ENCODE measurements around the gene AHDC1.

Gene AHDC1

GRCh38 chr1:27614043-27614624 lies 10.2 kb upstream of the AHDC1 start:
- no peak for DNase-seq (ENCODE audit: low read depth)

DNA sequence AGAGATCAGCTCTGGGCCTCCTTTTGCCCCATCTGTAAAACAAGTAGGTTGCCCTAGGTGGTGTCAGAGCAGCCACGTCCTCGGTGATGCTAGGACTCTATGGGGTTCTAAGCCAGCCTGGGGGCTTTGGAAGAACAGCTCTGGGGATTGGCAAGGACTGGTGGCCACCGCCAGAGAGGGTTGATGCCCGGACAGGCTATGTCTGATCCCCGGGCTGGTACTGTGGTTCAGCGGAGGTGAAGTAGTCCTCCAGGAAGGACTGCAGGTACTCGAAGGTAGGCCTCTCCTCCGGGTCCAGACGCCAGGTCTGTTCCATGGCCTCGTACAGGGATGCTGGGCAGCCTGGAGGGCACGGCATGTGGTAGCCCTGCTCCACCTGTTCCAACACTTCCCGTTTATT lies 8.8 kb upstream of the AHDC1 start:
- DNase-seq (ENCODE audit: low read depth): no peak

GRCh38 chr1:27611450-27611849 lies 7.5 kb upstream of the AHDC1 start:
- no peak for DNase-seq (ENCODE audit: low read depth)

DNA sequence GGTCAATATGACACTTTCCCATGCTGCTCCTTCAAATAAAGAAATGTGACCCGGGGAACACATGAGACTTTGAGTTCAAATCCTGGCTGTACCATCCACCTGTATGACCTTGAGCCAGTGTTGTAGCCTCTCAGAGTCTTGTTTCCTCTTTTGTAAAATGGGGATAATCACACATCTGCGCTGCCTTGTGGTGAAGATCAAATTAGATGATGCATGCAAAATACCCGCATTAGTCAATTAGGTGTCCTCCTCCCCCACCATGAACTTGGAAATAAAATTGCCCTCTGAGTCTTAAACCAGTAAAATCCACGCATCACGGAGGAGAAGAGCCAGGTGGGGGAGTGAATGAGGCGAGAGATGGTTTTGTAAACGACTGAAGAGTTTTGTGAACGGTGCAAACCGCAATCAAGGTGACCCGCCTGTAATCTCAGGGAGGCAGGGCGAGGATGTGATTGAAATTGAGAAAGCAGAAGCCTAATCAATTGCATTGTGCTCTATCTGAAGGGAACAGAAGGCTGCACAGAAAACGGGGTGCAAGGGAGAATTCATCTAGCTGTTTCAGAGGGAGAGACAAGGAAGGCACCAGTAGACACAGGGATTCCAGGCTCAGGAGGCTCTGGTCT lies 5.8 kb upstream of the AHDC1 start:
- DNase-seq (ENCODE audit: low read depth): no peak

DNA sequence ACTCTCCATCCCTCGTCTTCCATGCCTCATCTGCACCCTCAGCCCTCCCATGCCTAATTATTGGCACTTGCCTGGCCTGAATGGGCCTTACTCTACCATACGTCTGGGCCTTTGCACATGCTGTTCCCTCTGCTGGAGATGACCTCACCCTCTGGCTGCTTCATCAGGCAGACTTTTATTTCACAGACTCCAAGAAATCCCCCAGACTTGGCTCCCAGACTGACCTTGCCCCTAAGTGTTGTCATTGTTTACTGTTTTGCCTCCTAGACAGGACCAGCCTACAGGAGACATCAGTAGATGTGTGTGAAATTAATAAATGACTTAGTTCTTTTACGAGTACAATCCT lies 5.2 kb upstream of the AHDC1 start:
- DNase-seq (ENCODE audit: low read depth): no peak

DNA sequence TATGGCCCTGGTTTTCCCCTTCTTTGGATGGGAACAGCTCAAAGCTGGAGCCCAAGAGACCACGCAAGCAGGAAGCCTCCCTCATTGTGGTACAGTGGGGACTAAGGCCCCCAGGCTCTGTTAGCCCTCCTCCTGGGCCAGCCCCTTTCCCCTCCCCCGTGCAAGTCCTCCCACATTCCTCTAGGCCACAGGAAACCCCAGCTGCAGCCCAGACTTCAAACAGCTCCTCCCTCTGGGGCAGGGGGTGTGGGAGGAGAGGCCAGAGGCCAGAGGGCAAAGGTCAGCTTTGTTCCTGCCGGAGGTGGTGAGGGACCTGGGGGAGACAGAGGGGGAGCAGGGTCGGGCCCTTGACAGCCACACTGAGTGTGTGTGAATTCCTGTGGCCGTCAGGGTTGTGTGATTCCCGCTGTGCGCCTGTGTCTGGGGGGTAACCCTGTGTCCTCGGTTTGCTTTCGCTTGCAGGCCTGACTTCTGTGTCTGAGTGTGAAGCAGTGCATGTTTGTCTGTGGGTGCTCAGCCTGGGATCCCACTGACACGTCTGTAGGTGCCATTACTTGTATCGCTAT lies 3.4 kb upstream of the AHDC1 start:
- no peak for DNase-seq (ENCODE audit: low read depth)

- DNase-seq (ENCODE audit: low read depth): no peak
These were observed 2.8 kb upstream of the AHDC1 start for GRCh38 chr1:27606708-27607238.

- DNase-seq (ENCODE audit: low read depth): peak; percentile 35
These were observed 2.1 kb upstream of the AHDC1 start for GRCh38 chr1:27605796-27606707.

DNA sequence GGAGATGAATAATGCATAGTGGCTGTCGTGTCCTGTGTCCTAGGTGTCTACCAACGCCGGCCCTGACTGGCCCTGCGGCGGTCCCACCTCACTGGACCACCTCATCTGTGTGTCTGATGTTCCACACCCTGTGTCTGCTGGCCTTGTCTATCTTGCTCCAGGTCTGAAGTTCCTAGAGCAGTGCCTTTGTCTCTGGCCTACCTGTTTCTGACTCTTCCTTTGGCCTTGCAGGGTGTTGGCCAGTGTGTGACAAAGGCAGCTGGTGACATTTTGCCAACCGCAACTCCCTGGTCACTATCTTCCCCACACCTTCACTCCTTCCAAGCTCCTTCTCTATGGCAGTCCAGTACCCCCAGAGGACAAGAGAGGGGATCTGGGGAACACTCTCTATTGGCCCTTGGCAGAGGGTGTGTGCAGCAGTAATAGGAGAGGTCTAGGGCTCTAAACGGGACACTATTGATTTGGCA lies 1.4 kb upstream of the AHDC1 start:
- no peak for DNase-seq (ENCODE audit: low read depth)

GRCh38 chr1:27604579-27605299 lies 795 bp upstream of the AHDC1 start:
- DNase-seq (ENCODE audit: low read depth): no peak

DNA sequence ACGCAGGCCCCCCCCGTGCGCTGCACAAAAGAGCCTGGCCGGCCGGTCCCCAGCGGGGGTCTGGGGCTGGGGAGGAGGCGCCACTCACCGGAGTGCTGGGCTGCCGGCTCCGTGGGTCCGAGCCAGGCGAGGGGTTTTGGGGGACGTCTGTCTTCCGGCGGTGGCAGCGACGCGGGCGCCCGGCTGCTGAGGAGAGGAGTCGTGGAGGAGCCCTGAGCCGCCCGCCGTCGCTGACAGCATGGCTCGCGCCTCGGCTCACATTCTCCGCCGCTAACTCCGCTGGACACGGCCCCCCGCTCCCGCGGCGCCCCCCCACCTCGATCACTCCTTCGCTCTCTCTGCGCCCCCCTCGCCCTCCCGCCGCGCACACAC lies 649 bp downstream of the AHDC1 start:
- peak; percentile 10 for DNase-seq (ENCODE audit: low read depth)

- DNase-seq (ENCODE audit: low read depth): peak; percentile 18
These were observed 1.3 kb downstream of the AHDC1 start for GRCh38 chr1:27602462-27603308.

GRCh38 chr1:27601771-27602461 lies 2.0 kb downstream of the AHDC1 start:
- DNase-seq (ENCODE audit: low read depth): no peak

DNA sequence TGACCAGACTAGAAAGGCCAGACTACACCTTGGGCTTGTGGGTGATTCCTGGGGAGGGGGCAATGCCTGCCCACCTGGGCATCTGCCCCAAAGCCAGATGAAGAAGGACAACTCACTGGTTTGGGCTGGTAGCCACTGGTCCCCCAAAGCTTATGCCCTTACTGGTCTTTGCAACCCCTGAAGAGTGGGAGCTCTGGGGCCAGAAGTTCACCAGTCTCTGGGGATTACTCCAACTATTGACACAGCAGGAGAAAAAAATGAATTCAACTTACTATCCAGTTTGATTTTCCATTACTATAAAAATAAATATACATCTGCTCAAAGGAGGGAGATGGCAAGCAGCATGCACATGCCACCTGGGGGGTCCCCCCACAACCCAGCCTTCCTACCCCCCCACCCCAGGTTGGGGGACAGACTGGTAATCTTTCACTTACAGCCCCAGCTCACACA lies 2.6 kb downstream of the AHDC1 start:
- DNase-seq (ENCODE audit: low read depth): no peak

GRCh38 chr1:27600498-27601175 lies 3.3 kb downstream of the AHDC1 start:
- no peak for DNase-seq (ENCODE audit: low read depth)

DNA sequence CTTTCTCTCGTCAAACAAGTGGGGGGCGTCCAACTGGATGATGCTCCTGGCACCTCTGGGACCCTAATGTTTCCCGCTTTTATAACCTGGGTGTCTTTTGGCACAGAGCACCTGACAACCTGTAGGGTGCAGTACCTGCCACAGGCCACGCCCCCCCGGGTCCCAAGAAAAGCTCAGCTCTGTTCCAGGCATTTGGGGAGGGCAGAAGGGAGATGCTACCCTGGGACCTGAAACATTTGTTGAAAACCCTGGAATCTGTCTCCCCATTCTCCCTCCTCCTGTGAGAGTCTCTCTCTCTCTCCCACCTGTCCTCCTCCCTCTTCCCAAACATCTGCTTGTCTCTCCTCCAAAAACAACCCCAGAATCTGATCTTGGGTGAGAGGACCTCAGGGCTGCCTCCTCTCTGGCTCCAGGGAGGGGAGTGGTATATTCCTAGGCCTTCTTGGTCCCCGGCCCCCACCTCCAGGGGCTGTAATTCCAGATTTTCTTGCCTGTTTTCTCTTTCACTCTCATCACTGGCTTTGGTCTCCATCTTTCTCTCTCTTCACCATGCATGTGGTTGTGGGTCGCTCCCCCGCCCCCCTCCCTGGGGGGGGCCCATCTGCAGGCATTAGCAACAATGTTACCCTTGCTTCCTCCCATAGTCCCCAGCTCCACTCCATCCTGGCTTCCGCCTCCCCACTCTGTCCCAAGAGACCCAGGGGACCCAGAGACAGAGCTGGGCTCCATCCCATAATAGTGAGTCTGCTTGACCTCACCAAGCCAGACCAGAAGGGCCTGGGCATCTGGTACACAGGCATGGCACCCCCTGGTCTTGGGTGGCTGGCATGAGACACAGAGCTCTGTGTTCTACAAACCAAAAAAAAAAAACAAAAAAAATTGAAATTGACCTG lies 4.1 kb downstream of the AHDC1 start:
- DNase-seq (ENCODE audit: low read depth): no peak

- DNase-seq (ENCODE audit: low read depth): no peak
These were observed 4.9 kb downstream of the AHDC1 start for GRCh38 chr1:27598902-27599528.

- no peak for DNase-seq (ENCODE audit: low read depth)
These were observed 5.7 kb downstream of the AHDC1 start for GRCh38 chr1:27598295-27598687.

All from activated T-helper 1 cell treated with Interleukin-2 at 50 U/mL for 16 hours (primary cell).